LoVo (cell line): ENCODE data around the gene OR6J1.
A peak's percentile ranks its signal among the peaks of the same experiment; 100 is the strongest.
"Not testable (repeated sequence)": the region's sequence is repeated elsewhere in the genome, so short reads cannot be mapped to it uniquely, and the experiment has no call there.

Experiments used
- DNase-seq: peaks from one replicate; pipeline ENCODE4 v3.0.0-alpha.2; 2016; ENCODE audit warnings: low spot score

The OR6J1 gene

DNA sequence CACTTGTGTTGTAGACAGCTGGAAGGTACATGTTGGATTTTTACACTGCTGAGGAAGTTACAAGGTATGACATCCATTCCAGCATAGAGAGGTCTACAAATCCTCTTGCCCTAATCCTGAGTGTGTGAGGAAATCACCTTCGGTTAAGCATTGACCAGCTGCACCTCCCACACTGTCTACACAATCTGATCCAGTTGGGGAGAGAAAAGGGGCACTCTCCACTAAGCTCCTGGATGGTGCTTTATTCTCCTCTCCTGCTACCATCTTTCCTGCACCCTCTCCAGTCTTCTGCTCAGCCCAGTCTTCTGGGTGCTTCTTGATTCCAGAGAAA is at the start of gene OR6J1:
TSS of gene OR6J1 (minus strand) at position 48 of the 331 bp plus-strand sequence. CDS start 9,541 bp downstream, outside the sequence.
- no peak for DNase-seq

DNA sequence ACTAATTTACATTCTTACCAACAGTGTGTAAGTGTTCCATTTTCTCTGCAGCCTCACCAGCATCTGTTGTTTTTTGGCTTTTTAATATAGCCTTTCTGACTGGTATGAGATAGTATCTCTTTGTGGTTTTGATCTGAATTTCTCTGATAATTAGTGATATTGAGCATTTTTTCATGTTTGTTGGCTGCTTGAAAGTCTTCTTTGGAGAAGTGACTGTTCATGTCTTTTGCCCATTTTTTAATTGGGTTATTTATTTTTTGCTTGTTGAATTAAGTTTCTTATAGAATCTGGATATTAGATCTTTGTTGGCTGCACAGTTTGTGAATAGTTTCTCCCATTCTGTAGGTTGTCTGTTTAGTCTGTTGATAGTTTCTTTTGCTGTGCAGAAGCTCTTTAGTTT is 48.0 kb upstream of the OR6J1 start:
- no peak for DNase-seq

GRCh38 chr14:22691171-22691570 is 47.0 kb upstream of the OR6J1 start:
- DNase-seq, result no peak

GRCh38 chr14:22689199-22689598 is 45.0 kb upstream of the OR6J1 start:
- DNase-seq, result peak; percentile 86

- DNase-seq, result not testable (repeated sequence)
Measured at GRCh38 chr14:22687969-22688368, 43.8 kb upstream of the OR6J1 start.

GRCh38 chr14:22686176-22686611 is 42.0 kb upstream of the OR6J1 start:
- not testable (repeated sequence) for DNase-seq

GRCh38 chr14:22685467-22685866 is 41.3 kb upstream of the OR6J1 start:
- no peak for DNase-seq

DNA sequence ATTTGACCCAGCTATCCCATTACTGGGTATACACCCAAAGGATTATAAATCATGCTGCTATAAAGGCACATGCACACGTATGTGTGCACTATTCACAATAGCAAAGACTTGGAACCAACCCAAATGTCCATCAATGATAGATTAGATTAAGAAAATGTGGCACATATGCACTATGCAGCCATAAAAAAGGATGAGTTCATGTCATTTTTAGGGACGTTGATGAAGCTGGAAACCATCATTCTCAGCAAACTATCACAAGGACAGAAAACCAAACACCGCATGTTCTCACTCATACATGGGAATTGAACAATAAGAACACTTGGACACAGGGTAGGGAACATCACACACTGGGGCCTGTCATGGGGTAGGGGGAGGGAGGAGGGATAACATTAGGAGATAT is 39.3 kb upstream of the OR6J1 start:
- not testable (repeated sequence) for DNase-seq

GRCh38 chr14:22678221-22678620 is 34.1 kb upstream of the OR6J1 start:
- no peak for DNase-seq

- DNase-seq, result not testable (repeated sequence)
Measured at GRCh38 chr14:22677551-22677950, 33.4 kb upstream of the OR6J1 start.

DNA sequence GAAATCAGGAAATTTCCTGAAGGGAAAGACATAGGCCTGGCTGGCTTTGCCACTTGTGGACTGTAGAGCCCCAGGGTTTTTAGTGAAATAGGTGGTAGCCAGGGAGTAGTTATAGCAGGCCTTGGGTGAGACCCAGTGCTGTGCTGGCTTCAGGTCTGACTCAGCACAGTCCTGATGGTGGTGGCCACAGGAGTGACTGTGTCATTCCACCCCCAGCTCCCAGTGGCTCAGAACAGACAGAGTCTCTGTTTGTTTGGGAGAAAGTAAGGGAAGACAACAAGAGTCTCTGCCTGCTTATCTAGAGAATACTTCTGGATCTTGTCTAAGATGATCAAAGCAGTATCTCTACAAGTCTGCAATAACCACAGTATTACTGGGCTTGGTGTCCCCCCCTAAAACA is 27.5 kb upstream of the OR6J1 start:
- no peak for DNase-seq

- DNase-seq, result no peak
Measured at GRCh38 chr14:22668863-22669262, 24.7 kb upstream of the OR6J1 start.

DNA sequence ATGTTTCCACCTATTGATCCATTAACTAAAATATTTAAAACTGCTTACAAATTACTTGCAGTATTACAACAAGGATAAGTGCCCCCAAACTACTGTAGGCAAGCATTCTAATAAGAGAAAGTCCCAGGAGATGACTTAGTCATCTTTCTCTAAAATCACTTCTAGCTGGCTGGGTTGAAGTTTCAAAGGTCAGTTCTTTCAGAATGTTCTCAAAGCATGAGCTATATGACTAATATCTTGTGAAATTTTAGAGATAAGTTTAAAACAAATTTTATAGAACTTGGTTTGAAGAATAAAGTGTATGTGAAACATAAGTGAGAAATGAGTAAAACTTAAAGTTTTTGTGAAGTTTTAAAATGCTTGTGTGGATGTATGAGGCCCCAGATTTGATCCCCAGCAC is 24.3 kb upstream of the OR6J1 start:
- DNase-seq, result no peak

DNA sequence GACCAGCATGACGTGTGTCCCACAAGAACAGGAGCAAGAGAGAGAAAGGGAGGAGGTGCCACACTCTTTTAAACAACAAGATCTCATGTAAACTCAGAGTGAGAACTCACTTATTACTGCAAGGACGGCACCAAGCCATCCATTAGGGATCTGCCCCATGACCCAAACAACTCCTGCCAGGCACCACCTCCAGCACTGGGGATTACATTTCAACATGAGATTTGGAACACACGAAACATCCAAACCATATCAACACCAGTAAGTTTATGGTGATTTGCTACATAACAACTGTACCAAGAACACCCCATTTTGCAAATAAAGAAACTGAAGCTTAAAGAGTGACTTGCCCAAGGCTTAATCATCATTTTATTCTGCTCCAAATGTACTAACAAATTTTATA is 23.7 kb upstream of the OR6J1 start:
- DNase-seq, result no peak

DNA sequence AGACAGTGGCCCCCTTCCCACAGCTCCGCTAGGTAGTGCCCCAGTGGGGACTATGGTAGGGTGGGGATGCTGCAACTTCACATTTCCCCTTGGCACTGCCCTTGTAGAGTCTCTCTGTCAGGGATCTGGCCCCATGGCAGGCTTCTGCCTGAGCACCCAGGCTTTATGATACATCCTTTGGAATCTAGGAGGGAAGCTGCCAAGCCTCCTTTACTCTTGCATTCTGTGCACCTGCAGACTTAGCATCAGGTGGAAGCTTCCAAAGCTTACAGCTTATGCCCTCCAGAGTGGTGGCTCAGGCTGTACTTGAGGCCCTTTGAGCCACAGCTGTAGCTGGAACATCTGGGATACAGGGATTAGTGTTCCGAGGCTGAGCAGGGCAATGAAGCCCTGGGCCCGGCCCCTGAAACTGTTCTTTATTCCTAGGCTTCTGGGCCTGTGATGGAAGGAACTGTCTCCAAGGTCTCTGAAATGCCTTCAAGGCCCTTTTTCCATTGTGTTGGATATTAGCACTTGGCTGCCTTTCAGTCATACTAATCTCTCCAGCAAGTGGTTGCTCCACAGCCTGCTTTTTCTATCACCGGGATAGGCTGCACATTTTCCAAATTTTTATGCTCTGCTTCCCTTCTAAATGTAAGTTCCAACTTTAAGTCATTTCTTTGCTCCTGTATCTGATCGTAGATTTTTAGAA is 22.2 kb upstream of the OR6J1 start:
- DNase-seq, result no peak

- no peak for DNase-seq
Measured at GRCh38 chr14:22664261-22664660, 20.1 kb upstream of the OR6J1 start.

DNA sequence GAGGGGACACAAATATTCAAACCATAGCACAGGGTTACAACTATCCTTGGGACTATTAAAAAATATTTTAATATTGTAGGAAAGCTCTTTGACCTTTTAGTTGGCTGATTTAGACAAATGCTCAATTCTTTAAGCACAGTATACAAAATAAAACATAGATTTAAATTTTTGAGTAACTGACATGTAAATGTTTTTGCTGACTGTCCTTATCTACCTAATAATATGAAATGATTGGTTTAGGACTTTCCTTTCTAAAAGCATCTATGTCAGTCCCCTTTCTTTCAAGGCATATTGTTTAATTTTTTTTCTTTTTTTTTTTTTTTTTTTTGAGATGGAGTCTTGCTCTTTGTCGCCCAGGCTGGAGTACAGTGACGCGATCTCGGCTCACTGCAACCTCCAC is 16.5 kb upstream of the OR6J1 start:
- no peak for DNase-seq

GRCh38 chr14:22658946-22659345 is 14.8 kb upstream of the OR6J1 start:
- DNase-seq, result no peak

DNA sequence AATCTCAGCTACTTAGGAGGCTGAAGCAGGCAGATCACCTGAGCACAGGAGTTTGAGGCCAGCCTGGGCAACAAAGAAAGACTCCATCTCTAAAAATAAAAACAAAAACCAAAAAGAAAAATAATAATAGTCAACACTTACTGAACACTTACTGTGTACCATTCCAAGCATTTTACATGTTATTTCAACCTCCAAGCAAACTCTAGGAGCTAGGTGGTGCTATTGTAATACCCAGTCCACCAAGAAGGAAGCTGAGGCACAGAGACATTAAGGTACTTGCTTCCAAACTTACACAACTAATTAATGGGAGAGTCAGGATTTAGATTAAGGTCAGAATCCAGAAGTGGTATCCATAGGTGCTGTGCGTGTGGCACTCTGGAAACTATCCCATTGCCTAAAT is 13.7 kb upstream of the OR6J1 start:
- no peak for DNase-seq

- no peak for DNase-seq
Measured at GRCh38 chr14:22656945-22657731, 13.0 kb upstream of the OR6J1 start.

GRCh38 chr14:22656226-22656625 is 12.1 kb upstream of the OR6J1 start:
- no peak for DNase-seq

DNA sequence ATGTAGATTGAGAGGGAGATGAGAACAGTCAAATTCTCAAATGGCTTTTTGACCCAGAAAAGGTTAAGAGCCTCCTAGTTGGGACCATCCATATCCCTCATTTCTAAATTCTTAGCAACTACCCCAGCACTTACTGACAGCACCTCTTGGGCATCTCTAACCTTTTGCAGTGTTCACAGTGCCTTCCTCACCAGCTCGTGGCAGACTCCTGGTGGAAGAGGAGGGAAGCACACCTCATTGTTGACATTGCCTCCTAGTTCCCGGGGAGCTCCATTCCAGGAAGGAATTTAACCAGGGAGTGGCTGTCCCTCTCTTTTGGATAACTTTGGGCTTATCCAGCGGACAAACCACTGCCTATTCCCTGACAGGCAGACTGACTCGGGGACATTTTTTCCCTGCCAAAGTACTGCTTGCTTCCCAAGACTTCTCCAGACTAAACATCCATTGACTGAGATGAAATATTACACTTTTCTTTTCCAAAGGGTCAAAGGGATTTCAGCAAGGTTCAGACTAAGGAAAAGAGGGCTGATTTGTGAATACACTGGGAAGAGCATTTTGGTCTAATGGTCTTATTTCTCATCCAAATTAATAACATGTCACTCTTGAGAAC is 9.0 kb upstream of the OR6J1 start:
- DNase-seq, result peak; percentile 83

DNA sequence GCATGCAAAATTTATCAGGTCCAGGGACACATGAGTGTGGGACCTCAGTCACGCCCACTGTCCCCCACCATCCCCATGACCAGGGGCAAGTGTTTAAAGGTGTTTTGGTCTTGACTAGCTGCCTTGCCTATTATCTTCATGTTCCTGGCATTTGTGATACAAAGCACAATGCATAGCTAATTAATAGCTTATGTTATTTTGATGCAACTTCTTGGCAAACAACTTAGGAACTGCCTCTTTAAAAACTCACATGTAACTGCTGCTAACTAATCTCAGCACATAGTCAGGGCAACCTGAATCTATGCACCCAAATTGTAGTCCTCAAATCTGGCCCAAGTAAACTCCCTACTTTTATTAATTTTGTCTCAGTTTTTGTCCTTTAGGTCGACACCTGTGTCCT is 7.4 kb upstream of the OR6J1 start:
- no peak for DNase-seq
